K562 (cell line): ENCODE measurements around the gene WWC2. TPM values are rescaled to one million over a fixed set of nuclear protein-coding genes. Genes with fewer than 3 reads are reported as not detected.
A peak's percentile ranks its signal among the peaks of the same experiment; 100 is the strongest.
"Not testable (repeated sequence)": the region's sequence is repeated elsewhere in the genome, so short reads cannot be mapped to it uniquely, and the experiment has no call there.

Experiments used
- ATAC-seq: fragments of 200-7000 bp; cut with Tn5 transposase; 3 replicates; pipeline ENCODE4 v1.9.1; 2020; ENCODE audit warnings: moderate library complexity
- BruUV-seq: library from RNA; stranded (reverse); fragments of 400-500 nt; replicated peaks from 2 replicates; lab custom pipeline; 2021; lab: Mats Ljungman, UMichigan
- CTCF ChIA-PET: fragments of 300-600 bp; formaldehyde crosslinking; extraction: SDS; loops from one replicate; lab custom pipeline; 2021; ENCODE audit warnings: low intra/inter-chr PET ratio; lab: Yijun Ruan, JAX
- POLR2A ChIA-PET: fragments of 300-600, 350-650 bp; sonication (Branson Sonifier 250); formaldehyde crosslinking; extraction: SDS; loops from one replicate; lab custom pipeline; 2021; ENCODE audit warnings: antibody characterized with exemption, inconsistent platforms; lab: Yijun Ruan, JAX
- DNase-seq, 4 experiments: peaks; one replicate each; pipeline versions ENCODE4 v3.0.0 to v3.0.0-alpha.2; 2011 to 2018; ENCODE audit warnings: low spot score in 3 of 4, mixed read lengths in 3 of 4; ENCODE audit errors: extremely low read depth in 1 of 4
- FAIRE-seq: peaks from 2 replicates; lab custom pipeline; 2011; peaks lifted over from hg19 to GRCh38; lab: Jason Lieb, UNC
- H2AFZ ChIP-seq: 2 replicates; pipeline ENCODE4 v1.6.0; 2011; ENCODE audit warnings: low read depth, low read length, control low read depth, inconsistent platforms
- H3K27ac ChIP-seq: fragments of 200-600 bp; 3 replicates; pipeline ENCODE4 v1.8.0; 2011; ENCODE audit warnings: low read depth, mild to moderate bottlenecking, control low read depth, inconsistent platforms, low read length, moderate library complexity, mixed read lengths; ENCODE audit errors: extremely low read depth
- H3K27me3 ChIP-seq, 2 experiments: fragments of 300-600 bp in 1 of 2; 2 replicates in 1 of 2; 3 replicates in 1 of 2; pipeline versions ENCODE4 v1.6.0 to v1.8.0; 2011; ENCODE audit warnings: inconsistent platforms in 2 of 2, low read length in 2 of 2, mild to moderate bottlenecking in 1 of 2, mixed read lengths in 1 of 2, moderate library complexity in 1 of 2; ENCODE audit not compliant: control insufficient read depth in 2 of 2, insufficient read depth in 2 of 2
- H3K36me3 ChIP-seq: fragments of 300-600 bp; 3 replicates; pipeline ENCODE4 v1.8.0; 2011; ENCODE audit warnings: mild to moderate bottlenecking, low read length, inconsistent platforms; ENCODE audit not compliant: control insufficient read depth, insufficient read depth
- H3K4me1 ChIP-seq, 2 experiments: fragments of 200-600 bp in 1 of 2; replicated peaks in 1 of 2; 2 replicates in 1 of 2; 3 replicates in 1 of 2; pipeline versions ENCODE4 v1.5.1 to v1.8.0; 2011; ENCODE audit warnings: inconsistent platforms in 2 of 2, low read length in 2 of 2, mild to moderate bottlenecking in 1 of 2, mixed read lengths in 1 of 2, moderate library complexity in 1 of 2; ENCODE audit not compliant: control insufficient read depth in 2 of 2, insufficient read depth in 2 of 2
- H3K4me2 ChIP-seq: 2 replicates; pipeline ENCODE4 v1.6.1; 2011; ENCODE audit warnings: low read length, control low read depth, inconsistent platforms, mixed read lengths; ENCODE audit not compliant: insufficient read depth
- H3K4me3 ChIP-seq: fragments of 200-600 bp; sonication (generic), shearing (Covaris generic); 2 replicates; pipeline ENCODE4 v1.5.1; 2016; ENCODE audit warnings: control low read depth, inconsistent platforms
- H3K79me2 ChIP-seq: fragments of 200-600 bp; 3 replicates; pipeline ENCODE4 v1.8.0; 2011; ENCODE audit warnings: low read length, inconsistent platforms; ENCODE audit not compliant: control insufficient read depth, insufficient read depth
- H3K9ac ChIP-seq, 2 experiments: 2 replicates each; pipeline versions ENCODE4 v1.6.0 to v1.6.1; 2011; ENCODE audit warnings: low read depth in 2 of 2, low read length in 2 of 2, control low read depth in 1 of 2, inconsistent platforms in 1 of 2, mild to moderate bottlenecking in 1 of 2, mixed read lengths in 1 of 2; ENCODE audit not compliant: insufficient read depth in 1 of 2
- H3K9me1 ChIP-seq: one replicate; pipeline ENCODE4 v1.6.0; 2011; ENCODE audit warnings: inconsistent platforms, mild to moderate bottlenecking, low read length, moderate library complexity; ENCODE audit not compliant: control insufficient read depth, insufficient read depth
- H3K9me3 ChIP-seq: replicated peaks from 2 replicates; pipeline ENCODE4 v1.5.1; 2011; ENCODE audit warnings: low read depth, low read length, inconsistent platforms; ENCODE audit not compliant: control insufficient read depth, insufficient read depth
- H4K20me1 ChIP-seq: replicated peaks from 2 replicates; pipeline ENCODE4 v1.6.1; 2011; ENCODE audit warnings: low read length, inconsistent platforms, mixed read lengths; ENCODE audit not compliant: control insufficient read depth, insufficient read depth
- CEBPG ChIP-seq, 3 experiments: fragments of 200-800 bp in 1 of 3; sonication (Bioruptor generic) in 1 of 3; sonication (generic) in 1 of 3; formaldehyde crosslinking in 1 of 3; IDR thresholded peaks in 2 of 3; conservative IDR thresholded peaks in 1 of 3; 2 replicates each; pipeline versions ENCODE4 v1.6.1 to v1.8.0; 2016 to 2022; ENCODE audit warnings: missing compliant biosample characterization in 2 of 3, missing genetic modification characterization in 2 of 3, mild to moderate bottlenecking in 1 of 3, missing genetic modification reagents in 1 of 3
- EP300 ChIP-seq: IDR thresholded peaks from 2 replicates; pipeline ENCODE4 v1.6.1; 2012; ENCODE audit warnings: low read length, improper control_type of control experiment
- GATA2 ChIP-seq: sonication (generic); formaldehyde crosslinking; IDR thresholded peaks from 2 replicates; pipeline ENCODE4 v1.4.0; 2020; ENCODE audit warnings: mild to moderate bottlenecking, missing genetic modification reagents
- GTF2F1 ChIP-seq: IDR thresholded peaks from 2 replicates; pipeline ENCODE4 v1.6.1; 2011; ENCODE audit warnings: low read depth, low read length, improper control_type of control experiment
- HNRNPL ChIP-seq: fragments of 200-400 bp; formaldehyde crosslinking; IDR thresholded peaks from 2 replicates; pipeline ENCODE4 v1.6.1; 2017; ENCODE audit warnings: low read depth, mild to moderate bottlenecking, low read length
- MEF2A ChIP-seq: IDR thresholded peaks from 2 replicates; pipeline ENCODE4 v1.6.1; 2011; ENCODE audit warnings: low read depth, mild to moderate bottlenecking, low read length, moderate library complexity; ENCODE audit not compliant: control insufficient read depth
- MYBL2 ChIP-seq, 2 experiments: fragments of 450-650 bp in 1 of 2; sonication (generic) in 1 of 2; formaldehyde crosslinking in 1 of 2; IDR thresholded peaks; 2 replicates each; pipeline versions ENCODE4 v1.6.1 to v1.8.1; 2017 to 2022; ENCODE audit warnings: borderline replicate concordance in 1 of 2, inconsistent platforms in 1 of 2, low read depth in 1 of 2, mild to moderate bottlenecking in 1 of 2, missing genetic modification reagents in 1 of 2, moderate library complexity in 1 of 2
- PHB ChIP-seq: fragments of 250-450 bp; sonication (Bioruptor Pico); IDR thresholded peaks from 2 replicates; pipeline ENCODE4 v1.5.0; 2021
- YY1 ChIP-seq, 3 experiments: IDR thresholded peaks; 2 replicates each; pipeline ENCODE4 v1.6.1; 2011; ENCODE audit warnings: low read length in 2 of 3, mild to moderate bottlenecking in 2 of 3, moderate library complexity in 2 of 3, borderline replicate concordance in 1 of 3, control low read depth in 1 of 3, low read depth in 1 of 3; ENCODE audit not compliant: insufficient read depth in 3 of 3, insufficient replicate concordance in 2 of 3, control insufficient read depth in 1 of 3, insufficient read length in 1 of 3; ENCODE audit errors: extremely low read depth in 1 of 3
- ZNF431 ChIP-seq: sonication (generic); formaldehyde crosslinking; IDR thresholded peaks from 2 replicates; pipeline ENCODE4 v1.8.0; 2022; ENCODE audit warnings: mild to moderate bottlenecking, missing genetic modification reagents
- WGBS: fragments of 100-300 bp; shearing (Covaris generic); methylation state at CpG from one replicate; pipeline ENCODE4 v1.1.6; 2016; ENCODE audit warnings: low coverage, mixed read lengths; ENCODE audit not compliant: insufficient coverage; ENCODE audit errors: missing lambda C conversion rate; 5-methylcytosine and 5-hydroxymethylcytosine counted together
- in situ Hi-C: fragments of 300-500 bp; cut with MboI; formaldehyde crosslinking; loops from 4 replicates; pipeline ENCODE4 v1.15.0; 2018; ENCODE audit warnings: inconsistent platforms, mixed read lengths
- intact Hi-C: fragments of 100-400 bp; cut with micrococcal nuclease; formaldehyde crosslinking; loops from 2 replicates; pipeline ENCODE4 v1.14.2; 2022
- polyA plus RNA-seq, 8 experiments: library from polyadenylated mRNA; depleted of rRNA in 4 of 8; stranded (reverse) in 5 of 8; unstranded in 3 of 8; fragments of >200 nt; fragmentation: Nextera tagmentation in 2 of 8; fragmentation: Illumina TruSeq in 1 of 8; extraction: Ambion mirVana in 2 of 8; extraction: Trizol in 1 of 8; gene quantifications; 2 replicates each; pipeline versions ENCODE4 v1.2.1 to v1.2.3, GENCODE V29; 2011 to 2014; ENCODE audit warnings: inconsistent platforms in 1 of 8, missing spikeins in 1 of 8
- total RNA-seq, 7 experiments: library from RNA; depleted of rRNA in 6 of 7; stranded (reverse); fragments of >200 nt in 6 of 7; fragmentation: Illumina TruSeq in 2 of 7; extraction: Trizol in 2 of 7; gene quantifications; 2 replicates each; pipeline versions ENCODE4 v1.2.1 to v1.2.3, GENCODE V29; 2011 to 2021; ENCODE audit warnings: low replicate concordance in 1 of 7
- TF ChIP-seq, protein P1 (sequence below): IDR thresholded peaks from 2 replicates; pipeline ENCODE4 v1.6.1; 2012; ENCODE audit warnings: low read depth, low read length, improper control_type of control experiment, borderline replicate concordance

The WWC2 gene
- total and polyA plus RNA-seq, 9 of the 15 experiments (the other 6 are each of a cell fraction or from before 2014, with no cell fraction given) = 3.7 to 39.4 (median 19.6) TPM

DNA sequence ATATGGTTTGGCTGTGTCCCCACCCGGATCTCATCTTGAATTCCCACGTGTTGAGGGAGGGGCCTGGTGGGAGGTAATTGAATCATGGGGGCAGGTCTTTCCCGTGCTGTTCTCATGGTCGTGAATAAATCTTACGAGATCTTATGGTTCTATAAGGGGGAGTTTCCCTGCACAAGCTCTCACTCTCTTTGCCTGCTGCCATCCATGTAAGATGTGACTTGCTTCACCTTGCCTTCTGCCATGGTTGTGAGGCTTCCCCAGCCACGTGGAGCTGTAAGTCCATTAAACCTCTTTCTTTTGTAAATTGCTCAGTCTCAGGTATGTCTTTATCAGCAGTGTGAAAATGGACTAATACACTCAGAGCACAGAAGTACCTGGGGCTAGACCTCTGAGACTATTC is 227.3 kb downstream of the WWC2 start:
- BruUV-seq, H4K20me1 ChIP-seq, FAIRE-seq, H3K9me3 ChIP-seq, H3K9ac ChIP-seq, H3K27ac ChIP-seq, H3K4me3 ChIP-seq, H3K79me2 ChIP-seq, H3K9me1 ChIP-seq, H3K36me3 ChIP-seq, intact Hi-C loops, H3K4me1 ChIP-seq, H2AFZ ChIP-seq, POLR2A ChIA-PET, H3K4me2 ChIP-seq, CTCF ChIA-PET, in situ Hi-C loops, ATAC-seq, DNase-seq: not testable (repeated sequence)
- peak; percentile 93 for TF ChIP-seq ZNF431 (CRISPR knock-in tag)
- peaks cover 0 to 15% of the 10 kb centered on the region in 2 experiments; a peak in 1 of 5 replicates for H3K27me3 ChIP-seq
- 41% methylated on average over 6 of the region's 6 CpGs for WGBS

DNA sequence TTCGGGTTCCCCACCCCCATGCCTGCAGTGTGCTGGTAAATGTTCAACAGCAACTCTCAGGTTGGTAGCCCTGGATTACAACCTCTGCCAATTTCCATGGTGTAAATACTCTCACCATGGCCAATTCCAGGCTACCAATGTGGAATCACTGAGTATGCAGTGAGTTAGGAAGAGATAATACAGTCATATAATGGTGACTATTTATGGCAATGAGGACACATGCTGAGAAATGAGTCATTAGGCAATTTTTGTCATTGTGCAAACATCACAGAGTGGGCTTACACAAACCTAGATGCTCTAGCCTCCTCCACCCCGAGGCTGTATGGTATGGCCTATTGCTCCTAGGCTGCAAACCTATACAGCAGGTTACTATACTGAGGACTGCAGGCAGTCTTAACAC is 227.8 kb downstream of the WWC2 start:
- no peak overlapping the region for H3K27ac ChIP-seq
- BruUV-seq = no TSS peak
- no peaks in the 10 kb centered on the region for H4K20me1 ChIP-seq
- ChIA-PET CTCF (no interaction called here), POLR2A (no interaction called here)
- H3K4me3 ChIP-seq = no peak overlapping the region
- peaks cover 3% of the 10 kb centered on the region; the same call in 1 of the 2 replicates for H3K9me3 ChIP-seq
- DNase-seq (no peak), ATAC-seq (no peak), FAIRE-seq (no peak)
- no peak overlapping the region for H2AFZ ChIP-seq
- WGBS = 32% methylated on average over 2 of the region's 2 CpGs
- intact Hi-C loops = no loop called here
- no peaks in the 10 kb centered on the region for H3K36me3 ChIP-seq
- H3K27me3 ChIP-seq = peaks cover 0 to 15% of the 10 kb centered on the region in 2 experiments; a peak in 1 of 5 replicates
- no peaks in the 10 kb centered on the region for H3K4me1 ChIP-seq
- H3K4me2 ChIP-seq = no peak overlapping the region
- no peak overlapping the region for H3K9ac ChIP-seq
- no peaks in the 10 kb centered on the region for H3K9me1 ChIP-seq
- no peaks in the 10 kb centered on the region for H3K79me2 ChIP-seq
- in situ Hi-C loops = no loop called here
- TF ChIP-seq YY1 (IDR thresholded peaks at IDR 0.05; ENCODE audit: borderline replicate concordance in 1 of 3, control insufficient read depth in 1 of 3, extremely low read depth in 1 of 3, insufficient read depth in 3 of 3, insufficient read length in 1 of 3, insufficient replicate concordance in 2 of 3, low read depth in 1 of 3, low read length in 2 of 3) (no peak), EP300 (no peak), CEBPG (CRISPR knock-in tag; IDR thresholded peaks at IDR 0.05) (no peak), CEBPG (tag; conservative IDR thresholded peaks at IDR 0.05 in 1 of 2, IDR thresholded peaks at IDR 0.05 in 1 of 2) (0 out of 4 replicates have a peak, but pooled peaks of 1 of the 2 experiments have one; percentile 18), PHB (CRISPR knock-in tag) (no peak), GATA2 (CRISPR knock-in tag) (no peak), HNRNPL (no peak), MEF2A (0 out of 2 replicates have a peak, but pooled peaks have one; percentile 33), GTF2F1 (no peak), MYBL2 (IDR thresholded peaks at IDR 0.05; ENCODE audit: low read depth) (no peak), MYBL2 (CRISPR knock-in tag; IDR thresholded peaks at IDR 0.05; ENCODE audit: borderline replicate concordance) (no peak)
- TF ChIP-seq, protein P1, sequence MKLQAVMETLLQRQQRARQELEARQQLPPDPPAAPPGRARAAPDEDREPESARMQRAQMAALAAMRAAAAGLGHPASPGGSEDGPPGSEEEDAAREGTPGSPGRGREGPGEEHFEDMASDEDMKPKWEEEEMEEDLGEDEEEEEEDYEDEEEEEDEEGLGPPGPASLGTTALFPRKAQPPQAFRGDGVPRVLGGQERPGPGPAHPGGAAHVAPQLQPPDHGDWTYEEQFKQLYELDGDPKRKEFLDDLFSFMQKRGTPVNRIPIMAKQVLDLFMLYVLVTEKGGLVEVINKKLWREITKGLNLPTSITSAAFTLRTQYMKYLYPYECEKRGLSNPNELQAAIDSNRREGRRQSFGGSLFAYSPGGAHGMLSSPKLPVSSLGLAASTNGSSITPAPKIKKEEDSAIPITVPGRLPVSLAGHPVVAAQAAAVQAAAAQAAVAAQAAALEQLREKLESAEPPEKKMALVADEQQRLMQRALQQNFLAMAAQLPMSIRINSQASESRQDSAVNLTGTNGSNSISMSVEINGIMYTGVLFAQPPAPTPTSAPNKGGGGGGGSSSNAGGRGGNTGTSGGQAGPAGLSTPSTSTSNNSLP = no peak
